Measurements from ENCODE around the gene ATP11A.

ATP11A gene

GRCh38 chr13:112910016-112910415 is 220.2 kb downstream of the ATP11A start:
- Histone ChIP-seq H4K20me1 (ENCODE audit: insufficient read depth, low read length) (no peaks in the 10 kb centered on the region), H3K9ac (ENCODE audit: low read length) (no peak overlapping the region), H2AFZ (ENCODE audit: low read depth, low read length) (no peak overlapping the region), H3K27me3 (ENCODE audit: low read depth, low read length) (peaks cover 54% of the 10 kb centered on the region), H3K27ac (ENCODE audit: low read length) (no peak overlapping the region), H3K9me3 (ENCODE audit: insufficient read depth, low read length) (0 out of 2 replicates have a peak, but pooled peaks cover 2% of the 10 kb centered on the region), H3K4me2 (ENCODE audit: low read length) (no peak overlapping the region), H3K4me3 (ENCODE audit: low read length) (no peak overlapping the region), H3K79me2 (ENCODE audit: low read length) (no peaks in the 10 kb centered on the region), H3K36me3 (replicated peaks; ENCODE audit: low read depth, low read length) (no peaks in the 10 kb centered on the region), H3K4me1 (ENCODE audit: low read length) (no peaks in the 10 kb centered on the region)
- TF ChIP-seq EZH2phosphoT487 (IDR thresholded peaks at IDR 0.05; ENCODE audit: low read depth) (no peak), CTCF (IDR thresholded peaks at IDR 0.05; ENCODE audit: low read depth, low read length) (no peak)

GRCh38 chr13:112910616-112911280 is 220.9 kb downstream of the ATP11A start:
- H4K20me1 ChIP-seq (ENCODE audit: insufficient read depth, low read length) = no peaks in the 10 kb centered on the region
- no peak overlapping the region for H3K4me3 ChIP-seq (ENCODE audit: low read length)
- H3K36me3 ChIP-seq (replicated peaks; ENCODE audit: low read depth, low read length) = no peaks in the 10 kb centered on the region
- no peak overlapping the region for H3K27ac ChIP-seq (ENCODE audit: low read length)
- H3K4me1 ChIP-seq (ENCODE audit: low read length) = no peaks in the 10 kb centered on the region
- H3K79me2 ChIP-seq (ENCODE audit: low read length) = no peaks in the 10 kb centered on the region
- peaks cover 54% of the 10 kb centered on the region for H3K27me3 ChIP-seq (ENCODE audit: low read depth, low read length)
- no peak overlapping the region for H3K4me2 ChIP-seq (ENCODE audit: low read length)
- H3K9me3 ChIP-seq (ENCODE audit: insufficient read depth, low read length) = no peaks in the 10 kb centered on the region
- TF ChIP-seq CTCF (IDR thresholded peaks at IDR 0.05; ENCODE audit: low read depth, low read length) (no peak), EZH2phosphoT487 (IDR thresholded peaks at IDR 0.05; ENCODE audit: low read depth) (no peak)
- H2AFZ ChIP-seq (ENCODE audit: low read depth, low read length) = no peak overlapping the region
- H3K9ac ChIP-seq (ENCODE audit: low read length) = no peak overlapping the region

- H3K79me2 ChIP-seq (ENCODE audit: low read length) = no peaks in the 10 kb centered on the region
- no peaks in the 10 kb centered on the region for H3K36me3 ChIP-seq (replicated peaks; ENCODE audit: low read depth, low read length)
- TF ChIP-seq CTCF (IDR thresholded peaks at IDR 0.05; ENCODE audit: low read depth, low read length) (no peak), EZH2phosphoT487 (IDR thresholded peaks at IDR 0.05; ENCODE audit: low read depth) (no peak)
- no peaks in the 10 kb centered on the region for H4K20me1 ChIP-seq (ENCODE audit: insufficient read depth, low read length)
- H3K27me3 ChIP-seq (ENCODE audit: low read depth, low read length) = peaks cover 54% of the 10 kb centered on the region
- no peak overlapping the region for H3K9ac ChIP-seq (ENCODE audit: low read length)
- no peaks in the 10 kb centered on the region for H3K9me3 ChIP-seq (ENCODE audit: insufficient read depth, low read length)
- H3K4me3 ChIP-seq (ENCODE audit: low read length) = no peak overlapping the region
- no peak overlapping the region for H3K4me2 ChIP-seq (ENCODE audit: low read length)
- no peak overlapping the region for H2AFZ ChIP-seq (ENCODE audit: low read depth, low read length)
- H3K27ac ChIP-seq (ENCODE audit: low read length) = no peak overlapping the region
- H3K4me1 ChIP-seq (ENCODE audit: low read length) = no peaks in the 10 kb centered on the region
Observed at GRCh38 chr13:112911285-112911701, 221.5 kb downstream of the ATP11A start.

GRCh38 chr13:112911883-112912282 is 222.0 kb downstream of the ATP11A start:
- H3K27ac ChIP-seq (ENCODE audit: low read length) = no peak overlapping the region
- no peaks in the 10 kb centered on the region for H3K36me3 ChIP-seq (replicated peaks; ENCODE audit: low read depth, low read length)
- no peaks in the 10 kb centered on the region for H3K79me2 ChIP-seq (ENCODE audit: low read length)
- H3K4me2 ChIP-seq (ENCODE audit: low read length) = no peak overlapping the region
- no peaks in the 10 kb centered on the region for H3K4me1 ChIP-seq (ENCODE audit: low read length)
- H4K20me1 ChIP-seq (ENCODE audit: insufficient read depth, low read length) = no peaks in the 10 kb centered on the region
- H3K4me3 ChIP-seq (ENCODE audit: low read length) = no peak overlapping the region
- no peak overlapping the region for H3K9ac ChIP-seq (ENCODE audit: low read length)
- peaks cover 54% of the 10 kb centered on the region for H3K27me3 ChIP-seq (ENCODE audit: low read depth, low read length)
- H3K9me3 ChIP-seq (ENCODE audit: insufficient read depth, low read length) = no peaks in the 10 kb centered on the region
- TF ChIP-seq CTCF (IDR thresholded peaks at IDR 0.05; ENCODE audit: low read depth, low read length) (no peak), EZH2phosphoT487 (IDR thresholded peaks at IDR 0.05; ENCODE audit: low read depth) (no peak)
- no peak overlapping the region for H2AFZ ChIP-seq (ENCODE audit: low read depth, low read length)
